ENCODE results near the gene FCGR2B.
"Not testable (repeated sequence)": the region's sequence is repeated elsewhere in the genome, so short reads cannot be mapped to it uniquely, and the experiment has no call there.

DNA sequence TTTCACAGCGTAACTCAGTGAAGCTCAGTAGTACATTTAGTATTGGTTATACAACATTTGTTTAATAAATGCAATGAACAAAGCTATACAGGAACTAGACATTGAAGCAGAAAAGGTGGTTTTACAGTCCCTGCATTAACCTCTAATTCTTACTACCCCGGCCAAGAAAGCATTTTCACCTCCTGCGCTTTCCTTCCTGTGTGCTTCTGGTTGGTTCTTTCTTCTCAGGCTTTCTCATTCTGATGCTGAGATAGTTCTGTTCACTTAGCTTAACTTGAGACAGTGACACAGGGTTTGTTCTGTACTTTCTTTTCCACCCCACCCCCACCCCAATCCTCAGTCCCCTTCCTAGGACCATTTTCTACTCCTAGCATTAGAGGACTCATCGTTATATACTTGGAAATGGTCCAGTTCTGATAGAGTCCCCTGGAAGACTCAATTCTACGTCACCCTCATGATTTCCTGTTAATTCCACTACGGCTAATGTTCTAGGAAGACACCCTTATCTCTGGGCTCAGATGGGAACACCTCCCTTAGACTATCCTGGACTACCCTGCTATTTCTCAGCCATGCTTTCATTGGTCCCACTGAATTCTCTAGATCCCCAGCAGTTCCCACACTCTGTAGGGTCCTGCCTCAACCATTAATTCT, 39.4 kb upstream of the FCGR2B start:
- TF ChIP-seq, protein P1, sequence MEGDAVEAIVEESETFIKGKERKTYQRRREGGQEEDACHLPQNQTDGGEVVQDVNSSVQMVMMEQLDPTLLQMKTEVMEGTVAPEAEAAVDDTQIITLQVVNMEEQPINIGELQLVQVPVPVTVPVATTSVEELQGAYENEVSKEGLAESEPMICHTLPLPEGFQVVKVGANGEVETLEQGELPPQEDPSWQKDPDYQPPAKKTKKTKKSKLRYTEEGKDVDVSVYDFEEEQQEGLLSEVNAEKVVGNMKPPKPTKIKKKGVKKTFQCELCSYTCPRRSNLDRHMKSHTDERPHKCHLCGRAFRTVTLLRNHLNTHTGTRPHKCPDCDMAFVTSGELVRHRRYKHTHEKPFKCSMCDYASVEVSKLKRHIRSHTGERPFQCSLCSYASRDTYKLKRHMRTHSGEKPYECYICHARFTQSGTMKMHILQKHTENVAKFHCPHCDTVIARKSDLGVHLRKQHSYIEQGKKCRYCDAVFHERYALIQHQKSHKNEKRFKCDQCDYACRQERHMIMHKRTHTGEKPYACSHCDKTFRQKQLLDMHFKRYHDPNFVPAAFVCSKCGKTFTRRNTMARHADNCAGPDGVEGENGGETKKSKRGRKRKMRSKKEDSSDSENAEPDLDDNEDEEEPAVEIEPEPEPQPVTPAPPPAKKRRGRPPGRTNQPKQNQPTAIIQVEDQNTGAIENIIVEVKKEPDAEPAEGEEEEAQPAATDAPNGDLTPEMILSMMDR (IDR thresholded peaks at IDR 0.05), result not testable (repeated sequence)
- TF ChIP-seq EZH2 (IDR thresholded peaks at IDR 0.05; ENCODE audit: borderline replicate concordance, insufficient read depth, low read depth, low read length, poor library complexity, severe bottlenecking), result not testable (repeated sequence)

All from B cell (primary cell).